Measurements from ENCODE around the gene SELP. TPM values are rescaled to one million over a fixed set of nuclear protein-coding genes. Genes with fewer than 3 reads are reported as not detected.

The SELP gene
- total RNA-seq, 2 experiments from 2014 or later, result 0.70 to 0.97 TPM

- intact Hi-C loops (cut with micrococcal nuclease), result loop anchor here (5.0 kb wide), 2 partner anchors 58 to 943 kb away; partner anchors contain the start of gene SLC19A2
- Mint-ChIP-seq H3K27ac (no peak overlapping the region), H3K9me3 (no peaks in the 10 kb centered on the region), H3K36me3 (peaks cover 56% of the 10 kb centered on the region), H3K4me1 (ENCODE audit: low read depth) (no peaks in the 10 kb centered on the region), H3K27me3 (no peaks in the 10 kb centered on the region), H3K4me3 (no peak overlapping the region)
- CTCF ChIA-PET, result interaction anchor here (1.0 to 2.7 kb wide), 9 partner anchors 9 to 1203 kb away, joined by 3 to 16 read pairs (median 5); partner anchors contain the start of gene BLZF1
- POLR2A ChIA-PET, result no interaction called here
- no peak for DNase-seq
Observed at GRCh38 chr1:169545472-169545871, 84.5 kb downstream of the SELP start.

GRCh38 chr1:169538998-169539871 lies 90.7 kb downstream of the SELP start:
- H3K36me3 Mint-ChIP-seq, result peaks cover 46% of the 10 kb centered on the region
- H3K27me3 Mint-ChIP-seq, result no peaks in the 10 kb centered on the region
- H3K27ac Mint-ChIP-seq, result no peak overlapping the region
- no peak overlapping the region for H3K4me3 Mint-ChIP-seq
- no peak for DNase-seq
- ChIA-PET POLR2A (no interaction called here), CTCF (interaction anchor here (1.3 kb wide), 1 partner anchor 936 kb away, joined by 5 read pairs; no protein-coding TSS in a partner anchor)
- no peaks in the 10 kb centered on the region for H3K9me3 Mint-ChIP-seq
- H3K4me1 Mint-ChIP-seq (ENCODE audit: low read depth), result no peaks in the 10 kb centered on the region
- intact Hi-C loops (cut with micrococcal nuclease), result no loop called here

Other genes starting within 250 kb of the SELP start
- not detected for gene CCDC181, start 202.7 kb downstream of the SELP start, total RNA-seq
- 1 to 10 TPM; 8.6 to 9.4 TPM for gene SLC19A2, start 144.2 kb downstream of the SELP start, total RNA-seq
- 10 to 100 TPM; 50.8 to 51.1 TPM for gene F5, start 43.6 kb downstream of the SELP start, total RNA-seq
- 100 to 1,000 TPM; 103 to 110 TPM for gene SELL, start 81.5 kb upstream of the SELP start, total RNA-seq
- gene SELE, start 104.0 kb upstream of the SELP start, total RNA-seq, result not detected
- gene METTL18, start 164.8 kb upstream of the SELP start, total RNA-seq, result 10 to 100 TPM; 10.8 to 10.9 TPM